Activated T-cell treated with anti-CD3 and anti-CD28 coated beads for 1 hour (primary cell): ENCODE measurements around the gene ADGRA3.

Experiments used
- DNase-seq: peaks from one replicate; pipeline ENCODE4 v3.0.0-alpha.2; 2020; ENCODE audit warnings: low read depth

The ADGRA3 gene

DNA sequence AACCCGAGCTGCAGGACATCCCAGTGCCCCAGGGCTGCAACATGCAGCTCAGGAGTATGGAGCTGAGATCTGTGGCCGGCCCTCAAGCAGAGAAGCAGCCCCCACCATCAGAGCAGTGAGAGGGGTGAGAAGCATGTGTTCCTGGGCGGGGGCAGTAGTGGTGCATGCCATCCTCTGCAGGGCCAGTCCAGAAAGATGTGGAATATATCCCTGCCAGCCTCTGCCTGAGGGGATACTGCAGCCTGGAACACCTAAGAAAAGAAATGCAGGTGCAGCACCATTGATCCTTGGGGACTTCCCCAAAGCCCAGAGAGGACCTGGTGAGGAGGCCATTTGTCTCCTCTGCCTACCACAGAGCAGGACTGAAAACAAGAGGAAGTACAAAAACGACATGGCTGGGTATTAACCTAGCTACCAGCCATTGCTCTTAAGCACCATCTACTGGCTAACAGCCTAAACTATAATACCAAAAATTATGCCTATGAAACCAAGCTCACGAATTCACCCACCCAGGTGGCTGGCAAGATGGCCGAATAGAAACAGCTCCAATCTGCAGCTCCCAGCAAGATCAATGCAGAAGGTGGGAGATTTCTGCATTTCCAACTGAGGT is 158.8 kb downstream of the ADGRA3 start:
- DNase-seq = no peak

DNA sequence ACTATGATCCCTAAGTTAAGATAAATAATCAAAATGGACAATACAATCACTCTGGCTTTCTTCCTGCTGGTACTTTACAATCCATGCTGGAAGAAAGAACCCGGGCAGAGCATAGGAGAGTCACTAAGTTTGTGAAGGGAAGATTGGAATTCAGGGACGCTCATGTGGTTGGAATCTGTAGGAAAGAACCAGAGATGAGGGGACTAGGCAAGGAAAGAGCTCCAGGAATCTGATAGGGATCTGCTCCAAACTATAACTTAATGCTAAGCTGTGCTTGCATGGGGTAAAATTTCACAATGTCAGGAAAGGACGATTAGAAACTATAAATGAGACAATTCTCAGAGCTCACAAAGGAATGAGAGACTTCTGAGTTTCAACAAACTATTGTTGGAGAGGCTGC is 167.5 kb downstream of the ADGRA3 start:
- no peak for DNase-seq

DNA sequence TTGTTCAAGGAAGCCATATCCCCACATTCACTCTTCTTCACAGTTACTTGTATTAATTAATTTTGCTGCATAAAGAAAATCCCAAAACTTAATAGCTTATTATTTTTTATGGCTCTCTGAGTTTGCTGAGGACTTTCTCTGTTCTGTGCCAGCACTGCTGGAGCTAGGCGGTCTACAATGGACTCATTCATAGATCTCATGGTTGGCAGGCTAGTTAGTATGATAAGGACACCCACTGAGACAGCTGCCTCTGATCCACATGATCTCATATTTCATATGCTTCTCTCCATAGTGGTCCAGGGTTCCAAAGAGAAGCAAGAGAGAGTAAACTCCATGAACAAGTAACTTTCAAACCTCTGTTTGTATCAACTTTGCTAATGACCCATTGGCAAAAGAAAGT is 170.2 kb downstream of the ADGRA3 start:
- no peak for DNase-seq

DNA sequence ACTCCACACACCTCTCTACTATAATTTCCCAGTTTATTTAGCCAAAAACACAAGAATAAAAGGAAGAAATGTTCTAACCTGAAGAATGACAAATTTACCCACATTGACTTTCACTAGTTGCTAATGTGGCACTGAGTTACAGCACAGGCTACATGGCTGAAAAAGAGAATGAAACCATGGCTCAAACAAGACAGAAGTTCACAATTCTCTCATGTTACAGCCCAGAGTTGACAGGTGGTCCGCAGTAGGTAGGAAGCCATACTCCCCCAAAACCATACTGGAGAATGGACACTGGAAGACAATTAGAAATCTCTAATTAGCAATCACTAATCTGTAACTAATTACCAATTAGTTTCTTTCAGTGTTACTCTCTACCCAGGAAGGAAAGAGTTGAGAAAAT is 170.8 kb downstream of the ADGRA3 start:
- no peak for DNase-seq

DNA sequence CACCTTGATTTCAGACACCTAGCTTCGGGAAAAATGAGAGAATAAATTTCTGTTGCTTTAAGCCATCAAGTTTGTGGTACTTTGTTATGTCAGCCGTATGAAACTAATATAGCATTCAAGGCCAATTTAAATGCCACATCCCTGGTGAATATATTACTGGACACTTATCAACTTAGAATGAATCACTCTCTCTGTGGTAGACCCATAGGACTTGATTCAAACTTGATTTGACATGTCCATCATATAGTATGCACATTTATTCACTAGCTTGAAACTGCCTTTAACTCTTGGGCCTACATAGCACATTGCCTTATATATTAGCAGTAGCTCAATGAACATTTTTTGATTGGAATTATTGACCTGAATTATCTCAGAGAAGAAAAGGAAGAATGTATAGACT is 172.3 kb downstream of the ADGRA3 start:
- no peak for DNase-seq

DNA sequence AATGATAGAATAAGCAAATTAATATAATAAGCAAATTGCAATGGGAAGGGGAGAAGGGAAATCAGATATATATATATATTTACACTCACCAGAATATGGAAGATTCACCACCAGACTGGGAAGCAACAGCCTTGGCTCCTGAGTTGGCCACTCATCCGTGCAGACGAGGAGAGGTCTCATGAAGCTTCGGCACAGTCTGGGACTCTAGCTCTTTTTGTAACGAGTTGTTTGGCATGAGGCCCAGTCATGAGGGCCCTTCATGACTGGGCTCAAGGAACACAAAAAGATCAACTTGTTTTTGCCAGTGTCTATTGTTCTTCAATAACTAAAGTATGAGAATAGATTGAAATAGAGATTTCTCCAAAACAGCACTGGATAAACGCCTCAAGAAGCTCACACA is 176.4 kb downstream of the ADGRA3 start:
- no peak for DNase-seq

DNA sequence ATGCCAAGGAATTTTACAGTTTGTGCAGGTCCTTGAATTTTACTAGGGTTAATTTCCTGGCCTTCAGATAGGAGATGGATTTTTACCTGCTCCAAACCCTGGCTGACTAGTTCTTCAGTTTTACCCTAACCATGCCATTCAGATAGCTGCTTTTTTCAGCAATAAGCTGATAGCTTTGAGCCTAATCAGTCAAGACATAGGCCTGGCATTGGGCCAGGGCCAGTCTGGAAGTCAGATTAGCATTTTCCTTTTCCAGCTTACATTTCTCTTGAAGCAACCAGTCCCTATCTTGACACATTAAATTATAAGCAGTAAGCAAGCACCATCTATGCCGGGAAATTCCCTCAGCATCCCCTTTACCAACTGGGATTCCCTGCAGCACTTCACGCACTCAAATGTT is 177.1 kb downstream of the ADGRA3 start:
- DNase-seq = no peak
